Raji (cell line): ENCODE data around the gene ARID3A.

ENCODE experiments used
- POLR2A ChIP-seq: IDR thresholded peaks from 2 replicates; pipeline ENCODE4 v1.6.1; 2011; ENCODE audit warnings: low read depth, low read length, control low read depth; ENCODE audit not compliant: insufficient read depth

Gene ARID3A

GRCh38 chr19:966485-967088, 40.8 kb downstream of the ARID3A start:
- TF ChIP-seq POLR2A = no peak

- TF ChIP-seq POLR2A = no peak
Measured at GRCh38 chr19:970695-971094, 44.9 kb downstream of the ARID3A start.

GRCh38 chr19:971795-972194, 46.0 kb downstream of the ARID3A start:
- no peak for TF ChIP-seq POLR2A

GRCh38 chr19:972281-972680, 46.4 kb downstream of the ARID3A start:
- no peak for TF ChIP-seq POLR2A

GRCh38 chr19:973726-974563, 48.1 kb downstream of the ARID3A start:
- no peak for TF ChIP-seq POLR2A

GRCh38 chr19:974564-975257, 48.9 kb downstream of the ARID3A start:
- TF ChIP-seq POLR2A = no peak

GRCh38 chr19:976476-976875, 50.6 kb downstream of the ARID3A start:
- TF ChIP-seq POLR2A = no peak

GRCh38 chr19:977058-977464, 51.2 kb downstream of the ARID3A start:
- TF ChIP-seq POLR2A = no peak

- no peak for TF ChIP-seq POLR2A
Measured at GRCh38 chr19:979318-979741, 53.5 kb downstream of the ARID3A start.

- TF ChIP-seq POLR2A = no peak
Measured at GRCh38 chr19:980133-980998, 54.5 kb downstream of the ARID3A start.

- 0 out of 2 replicates have a peak, but pooled peaks have one; percentile 37 for TF ChIP-seq POLR2A
Measured at GRCh38 chr19:982567-983170, 56.8 kb downstream of the ARID3A start.

GRCh38 chr19:984165-984967, 58.5 kb downstream of the ARID3A start, which contains the start of gene WDR18:
Gene WDR18, plus strand, starts transcription at chr19:984345. Its CDS starts 9 bp downstream, at chr19:984354.
- peak; percentile 75 for TF ChIP-seq POLR2A

GRCh38 chr19:986083-986482, 60.2 kb downstream of the ARID3A start:
- TF ChIP-seq POLR2A = no peak

GRCh38 chr19:988081-988480, 62.2 kb downstream of the ARID3A start:
- no peak for TF ChIP-seq POLR2A
